Ishikawa (cell line): ENCODE results near the gene BTBD7.

Experiments used
- CEBPB ChIP-seq: IDR thresholded peaks from 2 replicates; pipeline ENCODE4 v1.6.1; 2012
- CREB1 ChIP-seq: IDR thresholded peaks from 2 replicates; pipeline ENCODE4 v1.6.1; 2012; ENCODE audit warnings: low read depth
- EGR1 ChIP-seq: IDR thresholded peaks from 2 replicates; pipeline ENCODE4 v1.6.1; 2012
- EP300 ChIP-seq: IDR thresholded peaks from 2 replicates; pipeline ENCODE4 v1.6.1; 2012; ENCODE audit warnings: borderline replicate concordance
- FOXM1 ChIP-seq: IDR thresholded peaks from 2 replicates; pipeline ENCODE4 v1.6.1; 2012; ENCODE audit warnings: low read depth, borderline replicate concordance
- NFIC ChIP-seq: IDR thresholded peaks from 2 replicates; pipeline ENCODE4 v1.6.1; 2012
- RAD21 ChIP-seq: IDR thresholded peaks from 2 replicates; pipeline ENCODE4 v1.6.1; 2012; ENCODE audit warnings: low read depth
- TAF1 ChIP-seq: IDR thresholded peaks from 2 replicates; pipeline ENCODE4 v1.6.1; 2012; ENCODE audit warnings: low read depth, mild to moderate bottlenecking
- TCF12 ChIP-seq: IDR thresholded peaks from 2 replicates; pipeline ENCODE4 v1.6.1; 2012; ENCODE audit warnings: low read depth
- TEAD4 ChIP-seq: IDR thresholded peaks from 2 replicates; pipeline ENCODE4 v1.6.1; 2012
- YY1 ChIP-seq: IDR thresholded peaks from 2 replicates; pipeline ENCODE4 v1.6.1; 2012; ENCODE audit warnings: low read depth
- ZBTB7A ChIP-seq: IDR thresholded peaks from 2 replicates; pipeline ENCODE4 v1.6.1; 2012; ENCODE audit warnings: low read depth
- TF ChIP-seq, protein P1 (sequence below): IDR thresholded peaks from 2 replicates; pipeline ENCODE4 v1.6.1; 2012
- TF ChIP-seq, protein P2 (sequence below): IDR thresholded peaks from 2 replicates; pipeline ENCODE4 v1.6.1; 2012
- TF ChIP-seq, protein P3 (sequence below): IDR thresholded peaks from 2 replicates; pipeline ENCODE4 v1.6.1; 2012; ENCODE audit warnings: low read depth, mild to moderate bottlenecking

BTBD7 gene

DNA sequence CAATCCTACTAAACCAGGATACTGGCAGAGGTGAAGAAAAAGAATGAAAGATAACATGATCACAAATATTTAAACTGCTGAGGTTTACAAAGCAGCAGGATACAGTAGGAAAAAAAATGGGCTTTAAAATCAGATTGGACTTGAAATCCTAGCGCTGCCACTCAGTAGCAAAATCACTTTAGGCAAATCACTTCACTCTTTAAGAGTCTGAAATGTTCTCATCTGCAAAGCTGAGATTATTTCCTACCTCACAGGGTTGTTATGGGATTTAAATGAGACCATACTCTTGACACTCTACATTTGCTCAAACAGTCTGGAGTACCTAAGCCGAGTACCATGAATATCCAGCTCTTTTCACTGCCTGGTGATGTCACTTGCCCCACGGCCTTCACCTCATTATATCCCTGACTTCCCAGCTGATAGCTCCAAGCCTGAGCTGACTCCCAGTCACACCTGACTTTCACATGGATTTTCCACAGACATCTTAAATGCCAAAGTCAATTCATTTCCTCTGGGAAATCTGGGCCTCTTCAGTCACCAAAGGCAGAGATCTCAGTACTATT, 65.6 kb downstream of the BTBD7 start:
- TF ChIP-seq CREB1: no peak
- no peak for TF ChIP-seq TCF12
- TF ChIP-seq NFIC: no peak
- no peak for TF ChIP-seq EP300
- TF ChIP-seq EGR1: no peak
- TF ChIP-seq TAF1: no peak
- TF ChIP-seq, protein P1, sequence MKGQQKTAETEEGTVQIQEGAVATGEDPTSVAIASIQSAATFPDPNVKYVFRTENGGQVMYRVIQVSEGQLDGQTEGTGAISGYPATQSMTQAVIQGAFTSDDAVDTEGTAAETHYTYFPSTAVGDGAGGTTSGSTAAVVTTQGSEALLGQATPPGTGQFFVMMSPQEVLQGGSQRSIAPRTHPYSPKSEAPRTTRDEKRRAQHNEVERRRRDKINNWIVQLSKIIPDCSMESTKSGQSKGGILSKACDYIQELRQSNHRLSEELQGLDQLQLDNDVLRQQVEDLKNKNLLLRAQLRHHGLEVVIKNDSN: no peak
- TF ChIP-seq, protein P2, sequence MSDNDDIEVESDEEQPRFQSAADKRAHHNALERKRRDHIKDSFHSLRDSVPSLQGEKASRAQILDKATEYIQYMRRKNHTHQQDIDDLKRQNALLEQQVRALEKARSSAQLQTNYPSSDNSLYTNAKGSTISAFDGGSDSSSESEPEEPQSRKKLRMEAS: no peak
- TF ChIP-seq YY1: no peak
- no peak for TF ChIP-seq TEAD4
- no peak for TF ChIP-seq ZBTB7A
- no peak for TF ChIP-seq RAD21
- no peak for TF ChIP-seq FOXM1
- TF ChIP-seq CEBPB: no peak
- TF ChIP-seq, protein P3, sequence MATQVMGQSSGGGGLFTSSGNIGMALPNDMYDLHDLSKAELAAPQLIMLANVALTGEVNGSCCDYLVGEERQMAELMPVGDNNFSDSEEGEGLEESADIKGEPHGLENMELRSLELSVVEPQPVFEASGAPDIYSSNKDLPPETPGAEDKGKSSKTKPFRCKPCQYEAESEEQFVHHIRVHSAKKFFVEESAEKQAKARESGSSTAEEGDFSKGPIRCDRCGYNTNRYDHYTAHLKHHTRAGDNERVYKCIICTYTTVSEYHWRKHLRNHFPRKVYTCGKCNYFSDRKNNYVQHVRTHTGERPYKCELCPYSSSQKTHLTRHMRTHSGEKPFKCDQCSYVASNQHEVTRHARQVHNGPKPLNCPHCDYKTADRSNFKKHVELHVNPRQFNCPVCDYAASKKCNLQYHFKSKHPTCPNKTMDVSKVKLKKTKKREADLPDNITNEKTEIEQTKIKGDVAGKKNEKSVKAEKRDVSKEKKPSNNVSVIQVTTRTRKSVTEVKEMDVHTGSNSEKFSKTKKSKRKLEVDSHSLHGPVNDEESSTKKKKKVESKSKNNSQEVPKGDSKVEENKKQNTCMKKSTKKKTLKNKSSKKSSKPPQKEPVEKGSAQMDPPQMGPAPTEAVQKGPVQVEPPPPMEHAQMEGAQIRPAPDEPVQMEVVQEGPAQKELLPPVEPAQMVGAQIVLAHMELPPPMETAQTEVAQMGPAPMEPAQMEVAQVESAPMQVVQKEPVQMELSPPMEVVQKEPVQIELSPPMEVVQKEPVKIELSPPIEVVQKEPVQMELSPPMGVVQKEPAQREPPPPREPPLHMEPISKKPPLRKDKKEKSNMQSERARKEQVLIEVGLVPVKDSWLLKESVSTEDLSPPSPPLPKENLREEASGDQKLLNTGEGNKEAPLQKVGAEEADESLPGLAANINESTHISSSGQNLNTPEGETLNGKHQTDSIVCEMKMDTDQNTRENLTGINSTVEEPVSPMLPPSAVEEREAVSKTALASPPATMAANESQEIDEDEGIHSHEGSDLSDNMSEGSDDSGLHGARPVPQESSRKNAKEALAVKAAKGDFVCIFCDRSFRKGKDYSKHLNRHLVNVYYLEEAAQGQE: no peak

DNA sequence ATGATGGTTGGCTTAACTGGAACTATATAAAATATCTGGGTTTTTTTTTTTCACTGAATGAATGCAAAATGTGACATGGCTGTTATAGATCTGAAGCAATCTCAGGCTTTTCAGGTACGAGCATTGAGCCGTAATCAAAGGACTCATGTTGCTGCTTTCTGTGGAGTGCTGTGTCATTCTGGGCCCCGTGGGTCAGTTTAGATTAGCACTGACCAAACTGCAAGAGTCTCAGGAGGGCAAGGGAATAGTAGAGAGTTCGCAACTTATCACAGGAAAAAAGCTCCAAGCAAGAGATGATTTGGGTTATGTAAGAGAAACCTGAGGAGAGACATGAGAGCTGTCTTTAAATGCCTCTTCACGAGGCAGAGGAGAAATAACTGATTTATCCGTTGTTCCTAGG, 66.7 kb downstream of the BTBD7 start:
- TF ChIP-seq YY1: no peak
- TF ChIP-seq, protein P3: no peak
- TF ChIP-seq EP300: no peak
- TF ChIP-seq TCF12: no peak
- TF ChIP-seq, protein P1: no peak
- no peak for TF ChIP-seq FOXM1
- TF ChIP-seq CREB1: no peak
- TF ChIP-seq CEBPB: no peak
- TF ChIP-seq NFIC: no peak
- no peak for TF ChIP-seq TEAD4
- TF ChIP-seq ZBTB7A: no peak
- TF ChIP-seq, protein P2: no peak
- no peak for TF ChIP-seq EGR1
- no peak for TF ChIP-seq TAF1
- TF ChIP-seq RAD21: no peak

DNA sequence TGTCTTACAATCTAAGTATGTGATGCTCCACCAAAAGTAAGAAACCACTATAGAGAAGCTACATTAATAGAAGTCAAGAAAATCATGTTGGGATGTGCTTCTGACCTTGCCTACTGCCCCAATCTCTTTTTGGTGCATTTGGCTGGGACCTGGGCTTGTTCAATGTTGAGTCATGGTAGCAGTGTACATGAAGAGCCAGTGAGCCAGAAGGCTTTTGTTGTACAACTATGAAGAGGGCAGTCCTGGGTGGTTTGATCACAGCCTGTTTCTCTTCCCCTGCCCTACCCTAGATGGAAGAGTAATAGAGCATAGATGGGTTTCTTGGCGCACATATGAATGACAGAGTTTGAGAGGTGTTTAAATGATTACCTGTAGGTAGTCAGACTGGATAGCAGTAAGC, 69.4 kb downstream of the BTBD7 start:
- no peak for TF ChIP-seq RAD21
- TF ChIP-seq YY1: no peak

DNA sequence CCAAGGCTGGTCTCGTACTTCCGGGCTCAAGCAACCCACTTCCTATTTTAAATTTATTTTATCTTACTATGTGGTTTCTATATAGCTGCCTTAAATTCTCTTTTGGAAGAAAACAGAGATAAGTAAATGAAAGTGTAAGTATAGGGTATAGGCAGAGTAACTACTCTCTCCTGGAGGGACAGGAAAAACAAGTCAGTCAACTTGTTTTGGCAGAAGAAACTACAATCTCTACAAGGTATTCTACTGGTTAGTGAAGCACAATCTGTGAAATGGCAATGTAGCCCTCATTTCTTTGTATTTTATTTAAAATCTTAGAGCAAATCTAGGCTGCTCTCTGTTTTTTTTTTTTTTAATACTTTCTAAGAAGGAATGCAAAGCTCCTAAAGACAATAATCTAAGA, 70.4 kb downstream of the BTBD7 start:
- peak; percentile 54; the same call in 1 of the 2 replicates for TF ChIP-seq NFIC
- TF ChIP-seq FOXM1: no peak

DNA sequence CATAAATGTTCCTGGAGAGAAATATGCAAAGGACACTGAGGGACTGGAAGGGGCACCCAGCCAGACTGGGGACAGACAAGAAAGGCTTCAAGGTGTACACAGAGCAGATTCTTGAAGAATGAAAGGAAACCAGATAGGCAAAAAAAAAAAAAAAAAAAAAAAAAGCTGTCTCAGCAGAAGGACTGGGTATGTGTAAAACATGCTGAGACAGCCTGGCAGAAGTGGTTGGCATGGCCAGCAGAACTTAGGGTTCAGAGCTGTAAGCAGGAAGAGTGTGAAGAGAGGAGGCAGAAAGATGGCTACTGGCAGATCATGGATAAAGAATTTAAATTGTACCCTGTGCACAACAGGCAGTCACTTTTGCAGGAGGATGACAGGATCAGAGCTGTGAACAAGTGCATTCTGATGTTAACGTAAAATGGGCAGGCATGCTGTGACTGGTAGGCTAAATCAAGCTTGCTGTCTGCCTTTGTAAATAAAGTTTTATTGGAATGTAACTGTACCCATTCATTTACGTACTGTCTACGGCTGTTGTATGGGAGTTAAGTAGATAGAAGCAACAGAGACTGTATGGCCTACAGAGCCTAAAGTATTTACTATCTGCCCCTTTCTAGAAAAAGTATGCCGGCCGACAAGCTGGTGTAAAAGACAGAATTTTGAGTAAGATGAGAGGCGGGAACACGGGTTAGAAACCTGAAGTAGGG, 83.6 kb downstream of the BTBD7 start:
- no peak for TF ChIP-seq CREB1
- TF ChIP-seq, protein P2: no peak
- no peak for TF ChIP-seq YY1
- TF ChIP-seq NFIC: no peak
- no peak for TF ChIP-seq CEBPB
- no peak for TF ChIP-seq TCF12
- TF ChIP-seq EGR1: no peak
- no peak for TF ChIP-seq FOXM1
- TF ChIP-seq, protein P1: no peak
- no peak for TF ChIP-seq TEAD4

DNA sequence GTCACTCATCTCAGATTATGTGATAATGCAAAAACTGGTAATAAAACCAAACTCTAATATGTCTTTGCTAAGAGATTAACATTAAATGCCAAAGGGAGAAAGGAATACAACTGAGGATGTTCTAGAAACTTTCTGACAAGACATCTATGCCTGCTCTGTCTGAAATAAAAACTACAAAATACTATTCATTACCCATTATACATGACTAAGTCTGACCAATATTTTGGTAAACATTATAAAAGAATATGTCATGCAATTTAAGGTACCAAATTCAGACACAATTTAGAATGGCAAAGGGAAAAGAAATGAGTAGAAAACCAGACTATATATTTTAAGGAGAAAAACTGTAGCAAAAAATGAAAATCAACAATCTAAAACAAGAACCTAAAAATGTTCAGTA, 86.3 kb downstream of the BTBD7 start:
- no peak for TF ChIP-seq NFIC
- no peak for TF ChIP-seq CREB1
- no peak for TF ChIP-seq EP300
- no peak for TF ChIP-seq YY1
- TF ChIP-seq ZBTB7A: no peak
- TF ChIP-seq TEAD4: no peak
- TF ChIP-seq, protein P1: no peak
- no peak for TF ChIP-seq TAF1
- TF ChIP-seq FOXM1: no peak
- no peak for TF ChIP-seq CEBPB
